ENCODE results near the gene MRPL54. TPM values are rescaled to one million over a fixed set of nuclear protein-coding genes. Genes with fewer than 3 reads are reported as not detected.
"Not testable (repeated sequence)": the region's sequence is repeated elsewhere in the genome, so short reads cannot be mapped to it uniquely, and the experiment has no call there.

Gene MRPL54
- total RNA-seq, 1 donor, result 40.4 TPM

GRCh38 chr19:3803114-3803888 is 40.8 kb downstream of the MRPL54 start:
- H3K4me1 ChIP-seq (ENCODE audit: insufficient read depth, low read length), result peaks cover 23% of the 10 kb centered on the region
- peaks cover 6% of the 10 kb centered on the region for H3K27me3 ChIP-seq (ENCODE audit: insufficient read depth, low read length)
- H3K4me3 ChIP-seq (ENCODE audit: low read length), result no peak overlapping the region
- H3K9me3 ChIP-seq (ENCODE audit: low read depth, low read length), result no peaks in the 10 kb centered on the region

GRCh38 chr19:3803986-3804385 is 41.5 kb downstream of the MRPL54 start:
- Histone ChIP-seq H3K9me3 (ENCODE audit: low read depth, low read length) (no peaks in the 10 kb centered on the region), H3K27me3 (ENCODE audit: insufficient read depth, low read length) (peaks cover 6% of the 10 kb centered on the region), H3K4me1 (ENCODE audit: insufficient read depth, low read length) (peaks cover 17% of the 10 kb centered on the region), H3K4me3 (ENCODE audit: low read length) (no peak overlapping the region)

- no peaks in the 10 kb centered on the region for H3K9me3 ChIP-seq (ENCODE audit: low read depth, low read length)
- H3K4me3 ChIP-seq (ENCODE audit: low read length), result no peak overlapping the region
- peaks cover 6% of the 10 kb centered on the region for H3K27me3 ChIP-seq (ENCODE audit: insufficient read depth, low read length)
- peaks cover 13% of the 10 kb centered on the region for H3K4me1 ChIP-seq (ENCODE audit: insufficient read depth, low read length)
Measured at GRCh38 chr19:3804429-3804828, 41.9 kb downstream of the MRPL54 start.

GRCh38 chr19:3805859-3806258 is 43.4 kb downstream of the MRPL54 start:
- no peaks in the 10 kb centered on the region for H3K9me3 ChIP-seq (ENCODE audit: low read depth, low read length)
- peaks cover 18% of the 10 kb centered on the region for H3K4me1 ChIP-seq (ENCODE audit: insufficient read depth, low read length)
- peaks cover 4% of the 10 kb centered on the region for H3K27me3 ChIP-seq (ENCODE audit: insufficient read depth, low read length)
- no peak overlapping the region for H3K4me3 ChIP-seq (ENCODE audit: low read length)

GRCh38 chr19:3807131-3807480 is 44.6 kb downstream of the MRPL54 start:
- Histone ChIP-seq H3K9me3 (ENCODE audit: low read depth, low read length) (no peaks in the 10 kb centered on the region), H3K27me3 (ENCODE audit: insufficient read depth, low read length) (no peaks in the 10 kb centered on the region), H3K4me1 (ENCODE audit: insufficient read depth, low read length) (peaks cover 14% of the 10 kb centered on the region), H3K4me3 (ENCODE audit: low read length) (no peak overlapping the region)

GRCh38 chr19:3807574-3808354 is 45.3 kb downstream of the MRPL54 start:
- H3K9me3 ChIP-seq (ENCODE audit: low read depth, low read length), result no peaks in the 10 kb centered on the region

GRCh38 chr19:3808420-3809143 is 46.1 kb downstream of the MRPL54 start:
- no peaks in the 10 kb centered on the region for H3K9me3 ChIP-seq (ENCODE audit: low read depth, low read length)
- H3K4me3 ChIP-seq (ENCODE audit: low read length), result no peak overlapping the region
- H3K27me3 ChIP-seq (ENCODE audit: insufficient read depth, low read length), result no peaks in the 10 kb centered on the region
- peaks cover 28% of the 10 kb centered on the region for H3K4me1 ChIP-seq (ENCODE audit: insufficient read depth, low read length)

More at GRCh38 chr19:3807574-3808354, 45.3 kb downstream of the MRPL54 start:
- H3K4me1 ChIP-seq (ENCODE audit: insufficient read depth, low read length), result peaks cover 20% of the 10 kb centered on the region
- no peaks in the 10 kb centered on the region for H3K27me3 ChIP-seq (ENCODE audit: insufficient read depth, low read length)
- no peak overlapping the region for H3K4me3 ChIP-seq (ENCODE audit: low read length)

GRCh38 chr19:3809881-3810707 is 47.6 kb downstream of the MRPL54 start:
- Histone ChIP-seq H3K9me3 (ENCODE audit: low read depth, low read length) (no peaks in the 10 kb centered on the region), H3K27me3 (ENCODE audit: insufficient read depth, low read length) (no peaks in the 10 kb centered on the region), H3K4me1 (ENCODE audit: insufficient read depth, low read length) (peaks cover 42% of the 10 kb centered on the region), H3K4me3 (ENCODE audit: low read length) (no peak overlapping the region)

GRCh38 chr19:3810708-3811355 is 48.4 kb downstream of the MRPL54 start:
- peaks cover 42% of the 10 kb centered on the region for H3K4me1 ChIP-seq (ENCODE audit: insufficient read depth, low read length)

GRCh38 chr19:3813473-3814392 is 51.3 kb downstream of the MRPL54 start:
- peaks cover 50% of the 10 kb centered on the region for H3K4me1 ChIP-seq (ENCODE audit: insufficient read depth, low read length)
- H3K9me3 ChIP-seq (ENCODE audit: low read depth, low read length), result no peaks in the 10 kb centered on the region
- H3K27me3 ChIP-seq (ENCODE audit: insufficient read depth, low read length), result no peaks in the 10 kb centered on the region
- H3K4me3 ChIP-seq (ENCODE audit: low read length), result no peak overlapping the region

More at GRCh38 chr19:3810708-3811355, 48.4 kb downstream of the MRPL54 start:
- Histone ChIP-seq H3K9me3 (ENCODE audit: low read depth, low read length) (no peaks in the 10 kb centered on the region), H3K27me3 (ENCODE audit: insufficient read depth, low read length) (no peaks in the 10 kb centered on the region), H3K4me3 (ENCODE audit: low read length) (no peak overlapping the region)

GRCh38 chr19:3814648-3815047 is 52.2 kb downstream of the MRPL54 start:
- Histone ChIP-seq H3K4me3 (ENCODE audit: low read length) (no peak overlapping the region), H3K9me3 (ENCODE audit: low read depth, low read length) (no peaks in the 10 kb centered on the region), H3K4me1 (ENCODE audit: insufficient read depth, low read length) (peaks cover 51% of the 10 kb centered on the region), H3K27me3 (ENCODE audit: insufficient read depth, low read length) (no peaks in the 10 kb centered on the region)

- H3K27me3 ChIP-seq (ENCODE audit: insufficient read depth, low read length); H3K4me3 ChIP-seq (ENCODE audit: low read length); H3K9me3 ChIP-seq (ENCODE audit: low read depth, low read length): not testable (repeated sequence)
- peaks cover 43% of the 10 kb centered on the region for H3K4me1 ChIP-seq (ENCODE audit: insufficient read depth, low read length)
Measured at GRCh38 chr19:3816148-3816547, 53.7 kb downstream of the MRPL54 start.

GRCh38 chr19:3816566-3817218 is 54.2 kb downstream of the MRPL54 start:
- H3K4me1 ChIP-seq (ENCODE audit: insufficient read depth, low read length), result peaks cover 41% of the 10 kb centered on the region
- H3K9me3 ChIP-seq (ENCODE audit: low read depth, low read length), result no peaks in the 10 kb centered on the region
- H3K27me3 ChIP-seq (ENCODE audit: insufficient read depth, low read length), result no peaks in the 10 kb centered on the region
- H3K4me3 ChIP-seq (ENCODE audit: low read length), result no peak overlapping the region

Measured in mononuclear cell (primary cell).